Endothelial cell of hepatic sinusoid (primary cell): ENCODE data around the gene RFX1.

Experiments
- in situ Hi-C: cut with HindIII; loops from 2 replicates; pipeline ENCODE4 v1.10.0; 2017; ENCODE audit warnings: low sequenced_read_pairs

The RFX1 gene

DNA sequence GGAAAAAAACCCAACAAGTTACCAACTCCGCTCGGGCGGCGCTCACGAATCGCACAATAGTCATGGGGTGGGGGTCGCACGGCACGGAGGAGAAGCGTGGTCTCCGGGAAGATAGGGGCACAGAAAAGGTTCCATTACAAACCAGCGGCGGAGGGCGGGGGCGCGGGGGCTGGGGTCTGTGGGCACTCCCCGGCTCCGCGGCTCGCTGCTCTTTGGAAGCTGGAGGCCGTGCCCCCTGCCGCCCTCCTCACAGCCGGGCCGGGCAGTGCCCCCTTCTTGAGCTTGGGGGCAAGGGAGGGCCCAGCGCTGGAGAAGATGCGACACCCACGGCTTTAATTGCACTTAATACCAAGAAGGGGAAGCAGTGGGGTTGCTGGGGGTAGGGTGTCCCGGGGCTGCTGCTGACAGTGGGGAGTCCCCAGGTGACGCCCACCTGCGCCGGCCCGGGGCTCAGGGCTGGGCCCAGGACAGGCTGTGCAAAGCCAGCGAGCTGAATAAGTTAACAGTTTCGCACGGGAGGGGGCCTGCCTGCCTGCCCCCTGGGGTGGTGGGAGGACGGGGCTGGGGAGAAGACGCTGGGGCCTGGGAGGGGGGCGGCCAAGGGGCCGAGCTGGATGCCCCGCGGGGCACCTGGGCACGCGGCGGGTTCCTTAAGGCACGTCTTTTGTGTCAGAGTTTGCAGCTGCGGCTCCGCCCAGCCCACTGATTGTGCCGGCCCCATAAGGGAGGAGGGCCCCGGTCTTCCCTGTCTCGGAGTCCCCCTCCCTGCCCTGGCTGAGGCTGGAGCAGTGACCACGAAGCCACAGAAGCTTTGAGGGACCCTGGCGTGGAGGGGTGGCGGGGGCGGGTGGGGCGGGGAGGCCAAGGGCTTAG lies 44.1 kb downstream of the RFX1 start:
- in situ Hi-C loops, result no loop called here

DNA sequence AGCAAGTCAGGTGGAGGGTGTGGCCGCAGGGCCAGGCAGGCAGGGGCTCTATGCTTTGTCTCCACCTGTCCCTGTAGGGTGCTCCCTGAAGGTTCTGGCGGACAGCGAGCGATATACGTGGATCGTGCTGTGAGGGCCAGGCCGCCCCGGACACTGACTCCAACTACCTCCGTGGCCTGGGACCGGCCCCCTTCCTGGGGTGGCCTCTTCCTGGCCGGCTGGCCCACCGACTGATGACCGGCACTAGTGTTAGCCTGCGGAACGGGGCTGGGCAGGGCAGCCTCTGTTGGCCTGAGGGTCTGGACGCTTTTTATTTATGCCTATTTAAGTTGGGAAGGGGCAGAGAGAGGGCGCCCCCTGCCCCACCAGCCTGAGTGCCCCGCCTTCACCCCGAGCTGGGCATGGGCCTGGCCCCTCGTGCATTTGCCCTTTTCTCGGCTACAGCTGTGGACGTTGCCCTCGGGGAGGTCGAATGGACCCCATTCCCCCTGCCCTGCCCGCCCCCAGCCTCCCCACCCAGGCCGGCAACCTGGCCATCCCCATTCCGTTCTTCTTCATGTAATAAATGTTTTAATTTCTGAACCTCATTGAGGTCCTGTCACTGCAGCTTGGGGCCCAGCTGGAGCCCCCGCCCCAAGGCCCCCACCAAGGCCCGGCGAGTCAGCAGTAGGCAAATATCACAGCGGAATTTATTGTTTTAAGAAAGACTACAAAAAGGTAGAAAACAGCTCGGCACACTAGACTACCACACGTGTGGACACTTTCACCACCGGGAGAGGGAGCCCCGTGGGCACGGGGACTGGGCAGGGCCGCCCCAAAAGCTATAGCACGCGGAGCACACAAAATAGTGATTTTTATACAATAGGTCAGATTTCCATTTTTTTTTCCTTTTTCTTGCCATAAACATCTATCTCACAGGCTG lies 45.0 kb downstream of the RFX1 start:
- in situ Hi-C loops, result no loop called here

DNA sequence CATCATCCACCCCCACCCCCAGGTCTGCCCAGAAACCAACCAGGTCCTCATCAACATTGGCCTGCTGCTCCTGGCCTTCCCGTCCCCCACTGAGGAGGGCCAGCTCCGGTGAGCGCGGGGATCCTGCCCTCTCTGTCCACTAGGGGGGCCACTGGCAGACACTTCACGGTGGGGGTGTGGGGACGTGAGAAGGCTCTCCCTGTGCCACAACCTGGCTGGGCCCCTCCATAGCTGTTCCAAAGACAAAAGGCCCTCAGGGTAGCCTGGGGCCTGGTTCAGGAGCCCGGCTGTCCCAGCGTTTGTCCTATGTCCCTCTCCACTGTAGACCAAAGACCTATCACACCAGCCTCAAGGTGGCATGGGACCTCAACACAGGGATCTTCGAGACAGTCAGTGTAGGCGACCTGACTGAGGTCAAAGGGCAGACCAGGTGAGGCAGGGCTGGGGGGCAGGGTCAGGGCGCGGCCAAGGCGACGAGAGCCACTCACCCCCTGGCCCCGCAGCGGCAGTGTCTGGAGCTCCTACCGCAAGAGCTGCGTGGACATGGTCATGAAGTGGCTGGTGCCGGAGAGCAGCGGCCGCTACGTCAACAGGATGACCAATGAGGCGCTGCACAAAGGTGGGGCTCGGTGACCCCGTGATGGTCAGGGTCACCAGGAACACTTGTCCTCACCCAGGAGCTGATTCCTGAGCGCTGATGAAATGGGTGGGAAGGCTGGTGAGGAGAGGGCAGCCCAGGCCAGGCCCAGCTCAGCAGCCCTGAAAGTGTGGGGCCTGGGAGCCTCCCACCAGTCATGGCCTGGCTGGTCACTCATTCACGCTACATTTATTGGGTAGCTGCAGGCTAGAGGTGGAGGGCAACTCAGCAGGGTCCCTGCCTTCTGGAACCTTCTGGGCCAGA lies 45.9 kb downstream of the RFX1 start:
- in situ Hi-C loops, result no loop called here

DNA sequence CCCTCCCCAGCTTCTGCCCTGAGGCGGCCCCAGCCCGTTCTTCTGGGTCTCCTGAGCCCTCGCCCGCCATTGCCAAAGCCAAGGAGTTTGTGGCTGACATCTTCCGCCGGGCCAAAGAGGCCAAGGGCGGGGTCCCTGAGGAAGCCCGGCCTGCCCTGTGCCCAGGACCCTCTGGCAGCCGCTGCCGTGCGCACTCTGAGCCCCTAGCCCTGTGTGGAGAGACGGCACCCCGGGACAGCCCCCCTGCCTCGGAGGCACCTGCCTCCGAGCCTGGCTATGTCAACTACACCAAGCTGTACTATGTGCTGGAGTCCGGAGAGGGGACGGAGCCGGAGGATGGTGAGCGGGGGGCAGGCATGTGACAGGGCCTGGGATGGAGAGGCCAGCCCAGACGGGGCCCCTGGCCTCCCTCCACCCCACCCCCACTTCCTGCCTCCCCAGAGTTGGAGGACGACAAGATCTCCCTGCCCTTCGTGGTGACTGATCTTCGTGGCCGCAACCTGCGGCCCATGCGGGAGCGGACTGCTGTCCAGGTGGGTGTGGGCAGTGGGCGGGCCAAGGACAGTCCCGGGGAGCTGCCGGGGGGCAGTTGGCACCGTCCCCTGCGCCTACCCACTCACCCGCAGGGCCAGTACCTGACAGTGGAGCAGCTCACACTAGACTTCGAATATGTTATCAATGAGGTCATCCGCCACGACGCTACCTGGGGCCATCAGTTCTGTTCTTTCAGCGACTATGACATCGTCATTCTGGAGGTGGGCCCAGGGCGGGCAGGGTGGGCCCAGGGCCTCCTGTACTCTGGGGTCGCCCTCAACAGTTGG lies 46.8 kb downstream of the RFX1 start:
- in situ Hi-C loops, result no loop called here

DNA sequence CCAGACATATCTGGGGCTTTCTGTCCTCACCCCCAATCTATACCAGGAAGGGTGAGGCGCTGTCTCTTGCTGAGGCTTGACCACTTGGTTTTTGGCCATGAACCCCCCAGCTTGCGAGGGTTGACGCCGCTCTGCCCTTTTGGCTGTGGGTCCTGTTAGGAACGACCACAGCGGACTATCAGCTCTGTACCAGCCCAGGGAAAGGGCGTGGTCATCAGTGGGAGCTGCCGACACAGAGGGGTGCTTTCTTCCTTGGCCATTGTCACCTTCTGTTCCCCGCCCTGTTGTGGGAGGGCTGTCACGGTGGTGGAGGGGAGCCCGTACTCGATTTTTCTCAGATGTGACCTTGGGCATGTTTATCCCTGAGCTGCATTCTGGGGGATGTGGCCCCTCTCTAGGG lies 48.1 kb downstream of the RFX1 start:
- in situ Hi-C loops, result no loop called here

DNA sequence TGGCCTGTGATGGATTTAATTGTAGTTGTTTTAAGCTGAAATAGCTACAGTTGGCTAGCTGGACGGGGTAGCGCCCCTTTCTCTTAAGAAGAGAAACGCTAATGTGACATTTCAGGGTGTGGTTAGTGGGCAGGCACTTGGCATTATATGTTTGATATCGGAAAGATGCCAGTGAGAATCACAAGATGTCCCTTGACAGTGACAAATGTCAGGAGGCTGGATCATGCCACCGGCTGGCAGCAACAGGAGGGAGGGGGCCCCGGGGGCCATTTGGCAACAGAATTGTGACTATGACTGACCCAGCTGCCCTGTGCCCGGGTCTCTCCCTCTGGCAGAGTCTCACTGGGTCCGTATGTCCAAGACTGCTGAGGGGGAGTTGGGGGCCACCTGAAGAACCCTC lies 49.1 kb downstream of the RFX1 start:
- in situ Hi-C loops, result no loop called here

DNA sequence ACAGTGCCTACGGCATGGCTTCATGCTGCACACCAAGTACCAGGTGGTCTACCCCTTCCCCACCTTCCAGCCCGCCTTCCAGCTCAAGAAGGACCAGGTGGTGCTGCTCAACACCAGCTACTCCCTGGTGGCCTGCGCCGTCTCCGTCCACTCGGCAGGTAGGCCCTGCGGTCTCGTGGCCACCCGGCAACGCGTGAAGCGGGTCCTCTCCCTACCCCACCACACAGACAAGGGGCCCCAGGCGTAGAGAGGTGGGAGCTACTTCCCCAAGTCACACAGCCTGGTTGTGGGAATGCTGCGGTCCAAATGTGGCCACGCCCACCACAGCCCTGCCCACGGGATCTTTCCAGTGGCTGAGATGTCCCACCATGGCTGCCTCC lies 49.8 kb downstream of the RFX1 start:
- in situ Hi-C loops, result no loop called here

DNA sequence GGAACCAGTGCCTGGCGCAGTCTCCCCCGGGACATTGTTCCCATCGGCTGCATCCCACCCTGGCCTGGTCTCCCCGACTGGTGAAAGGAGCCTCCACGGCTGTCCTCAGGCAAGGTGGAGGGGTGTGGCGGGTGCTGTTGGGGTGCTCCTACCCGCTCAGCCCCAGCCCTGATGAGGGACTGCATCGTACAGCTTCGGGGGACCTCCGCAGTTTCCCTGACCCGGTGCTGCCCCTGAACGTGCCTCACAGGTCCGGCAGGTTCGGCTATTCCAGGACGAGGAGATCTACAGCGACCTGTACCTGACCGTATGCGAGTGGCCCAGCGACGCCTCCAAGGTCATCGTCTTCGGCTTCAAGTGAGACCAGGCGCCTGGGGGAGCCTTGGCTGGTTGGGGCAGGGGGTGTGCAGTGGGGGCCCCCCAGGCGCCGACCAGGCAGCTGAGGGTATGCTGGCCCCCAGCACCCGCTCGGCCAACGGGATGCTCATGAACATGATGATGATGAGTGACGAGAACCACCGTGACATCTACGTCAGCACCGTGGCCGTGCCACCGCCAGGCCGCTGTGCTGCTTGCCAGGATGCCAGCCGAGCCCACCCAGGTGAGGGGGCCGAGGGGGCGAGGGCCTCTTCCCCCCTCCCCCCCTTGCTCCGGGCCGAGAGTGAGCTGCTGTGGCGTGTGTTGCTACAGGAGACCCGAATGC lies 50.3 kb downstream of the RFX1 start:
- in situ Hi-C loops, result no loop called here

DNA sequence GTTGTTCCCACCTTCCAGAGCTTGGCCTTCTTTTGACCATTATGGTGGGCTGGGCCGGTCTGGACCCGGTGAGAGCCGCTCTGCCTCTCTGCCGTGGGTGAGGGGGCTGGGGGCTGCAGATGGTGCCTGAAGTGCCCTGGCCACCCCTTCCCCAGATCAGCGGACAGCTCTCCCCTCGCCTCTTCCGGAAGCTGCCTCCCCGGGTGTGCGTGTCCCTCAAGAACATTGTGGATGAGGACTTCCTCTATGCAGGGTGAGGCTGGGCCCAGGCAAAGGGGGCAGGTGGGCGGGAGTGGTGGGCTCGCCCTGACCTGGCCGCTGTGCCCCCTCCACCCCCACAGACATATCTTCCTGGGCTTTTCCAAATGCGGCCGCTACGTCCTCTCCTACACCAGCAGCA lies 51.9 kb downstream of the RFX1 start:
- in situ Hi-C loops, result loop anchor here (5.0 kb wide), 1 partner anchor 67 kb away; no protein-coding TSS in a partner anchor

DNA sequence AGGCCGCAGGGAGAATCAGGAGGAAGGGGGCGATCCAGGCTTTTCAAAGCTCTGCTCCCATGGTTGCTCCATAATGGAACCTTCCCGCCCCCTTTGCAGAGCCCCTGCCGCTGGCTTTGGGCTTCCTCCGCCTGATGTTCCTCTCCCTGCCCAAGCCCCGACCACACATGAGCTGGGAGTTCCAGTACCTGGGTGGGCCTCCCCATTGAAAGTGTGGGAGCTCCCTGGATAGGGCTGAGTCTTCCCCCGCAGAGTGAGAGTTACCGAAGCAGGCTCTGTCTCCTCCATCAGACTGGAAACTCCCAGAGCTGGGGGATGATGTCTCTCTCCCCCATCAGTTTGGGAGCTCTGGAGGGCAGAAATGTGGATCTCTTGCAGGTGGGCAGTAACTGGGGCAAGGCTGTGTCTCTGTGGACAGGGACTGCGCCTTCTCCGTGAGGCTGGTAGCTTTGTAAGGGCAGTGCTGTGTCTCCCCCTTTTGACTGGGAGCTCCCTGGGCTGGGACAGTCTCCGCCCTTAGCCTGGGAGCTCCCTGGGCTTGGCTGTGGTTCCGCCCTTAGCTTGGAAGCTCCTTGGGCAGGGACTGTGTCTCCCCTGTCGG lies 53.1 kb downstream of the RFX1 start:
- in situ Hi-C loops, result loop anchor here (5.0 kb wide), 1 partner anchor 66 kb away; no protein-coding TSS in a partner anchor

DNA sequence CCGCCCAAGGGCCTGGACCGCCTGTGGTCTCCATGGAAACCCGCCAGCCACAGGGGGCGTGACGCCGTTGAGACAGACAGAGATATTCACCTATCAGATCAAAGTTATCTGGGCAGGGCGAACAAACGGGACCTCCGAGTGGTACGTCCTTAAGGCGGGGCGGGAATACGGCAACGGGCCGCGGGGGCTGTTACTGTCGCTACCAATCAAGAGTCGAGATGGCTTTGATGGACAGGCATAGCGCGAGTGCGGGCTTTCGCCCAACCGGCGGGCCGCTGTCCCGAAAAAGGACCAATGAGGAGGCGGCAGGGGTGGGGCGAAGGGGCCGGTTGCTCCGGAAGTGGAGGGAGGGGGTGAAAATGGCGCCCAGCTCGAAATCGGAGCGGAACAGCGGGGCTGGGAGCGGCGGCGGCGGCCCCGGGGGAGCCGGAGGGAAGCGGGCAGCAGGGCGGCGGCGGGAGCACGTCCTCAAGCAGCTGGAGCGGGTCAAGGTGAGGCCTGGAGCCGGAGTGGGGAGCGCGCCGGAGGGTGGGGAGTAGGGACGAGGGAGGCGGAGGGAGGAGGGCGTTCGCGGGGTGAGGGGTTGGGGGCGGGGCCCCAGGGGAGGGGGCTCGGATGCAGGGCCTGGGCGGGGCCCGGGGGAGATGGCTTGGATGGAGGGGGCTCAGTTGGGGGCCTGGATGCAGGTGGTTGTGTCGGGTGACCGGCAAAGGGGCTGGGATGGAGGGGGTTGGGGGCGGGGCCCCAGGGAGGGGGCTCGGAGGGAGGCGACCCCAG lies 53.8 kb downstream of the RFX1 start, which contains the start of gene DCAF15:
TSS of gene DCAF15 (plus strand) at position 356 of the 777 bp plus-strand sequence. CDS start at position 360, 4 bp downstream.
- in situ Hi-C loops, result loop anchor here (5.0 kb wide), 1 partner anchor 65 kb away; no protein-coding TSS in a partner anchor

DNA sequence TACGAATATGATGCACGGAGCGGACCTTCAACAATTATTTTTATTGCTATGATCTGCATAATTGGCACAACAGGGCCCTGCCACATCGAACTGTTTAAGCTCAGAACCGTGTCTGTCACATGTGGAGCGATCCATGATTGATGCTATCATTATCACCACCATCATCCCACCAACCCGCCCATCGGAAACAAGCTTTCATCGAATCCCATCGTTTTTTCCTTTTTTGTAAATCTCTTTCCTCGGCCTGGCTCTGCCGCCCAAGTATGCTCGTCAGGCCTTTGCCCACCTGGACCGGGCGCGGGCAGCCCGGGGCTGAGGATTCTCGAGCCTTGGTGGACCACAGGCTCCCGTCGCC lies 54.3 kb downstream of the RFX1 start:
- in situ Hi-C loops, result loop anchor here (5.0 kb wide), 1 partner anchor 64 kb away; no protein-coding TSS in a partner anchor

DNA sequence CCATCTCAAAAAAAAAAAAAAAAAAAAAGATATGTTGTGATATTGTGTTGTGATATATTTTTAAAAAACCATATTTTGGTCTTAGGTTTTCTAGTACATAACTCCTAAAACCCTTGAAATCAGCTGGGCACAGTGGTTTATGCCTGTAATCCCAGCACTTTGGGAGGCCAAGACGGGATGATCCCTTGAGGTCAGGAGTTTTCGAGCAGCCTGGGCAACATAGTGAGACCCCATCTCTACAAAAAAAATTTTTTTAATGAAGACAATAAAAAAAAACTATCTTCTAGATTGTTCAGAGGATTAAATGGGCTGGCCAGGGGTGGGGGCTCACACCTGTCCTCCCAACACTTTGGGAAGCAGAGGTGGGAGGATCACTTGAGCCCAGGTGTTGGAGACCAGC lies 55.1 kb downstream of the RFX1 start:
- in situ Hi-C loops, result loop anchor here (5.0 kb wide), 1 partner anchor 64 kb away; no protein-coding TSS in a partner anchor

DNA sequence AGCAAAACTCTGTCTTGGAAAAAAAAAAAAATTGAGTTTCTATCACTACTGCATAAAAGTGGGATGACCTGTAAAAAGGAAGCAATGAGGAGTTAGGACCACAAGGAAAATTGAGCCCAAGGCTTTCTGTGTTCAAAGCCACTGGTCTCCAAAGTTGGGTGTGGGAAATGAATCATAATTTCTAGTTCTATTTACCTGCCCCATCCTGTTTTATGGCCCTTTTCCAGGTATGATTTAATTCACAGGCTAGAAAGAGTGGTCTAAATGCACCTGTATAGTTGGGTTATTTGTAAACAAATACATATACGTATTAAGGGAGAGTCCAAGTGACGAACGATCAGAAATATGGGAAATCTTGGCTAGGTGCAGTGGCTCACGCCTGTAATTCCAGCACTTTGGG lies 59.7 kb downstream of the RFX1 start:
- in situ Hi-C loops, result no loop called here

DNA sequence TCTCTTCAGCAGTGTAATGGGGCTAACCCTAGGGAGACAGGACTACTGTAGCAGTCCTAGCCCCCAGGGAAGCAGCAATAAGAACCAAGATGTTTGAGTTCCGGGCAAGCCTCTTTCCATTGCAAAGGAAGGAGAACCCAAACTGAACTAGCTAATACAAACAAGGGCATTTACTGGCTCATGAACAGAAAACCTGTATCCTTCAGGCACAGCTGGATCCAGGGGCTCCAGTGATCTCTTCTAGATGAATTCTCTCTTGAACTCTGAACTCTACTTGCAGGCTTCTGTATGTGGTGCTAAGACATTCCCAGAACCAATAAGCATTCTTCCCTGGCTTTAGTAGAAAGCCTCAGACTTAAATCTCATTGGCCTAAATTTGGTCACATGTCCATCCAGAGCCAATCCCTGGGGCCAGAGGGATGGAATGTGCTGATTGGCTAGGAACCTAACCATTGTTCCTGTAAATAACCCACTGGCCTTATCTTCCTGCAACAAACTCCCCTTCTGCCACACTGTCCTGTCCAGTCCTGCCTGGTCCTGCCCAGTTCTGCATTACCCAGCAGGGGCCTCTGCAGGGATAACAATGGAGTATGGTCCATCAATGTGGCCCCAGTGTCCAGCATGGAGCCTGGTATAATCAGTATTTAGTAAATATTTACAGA lies 64.0 kb downstream of the RFX1 start:
- in situ Hi-C loops, result no loop called here

DNA sequence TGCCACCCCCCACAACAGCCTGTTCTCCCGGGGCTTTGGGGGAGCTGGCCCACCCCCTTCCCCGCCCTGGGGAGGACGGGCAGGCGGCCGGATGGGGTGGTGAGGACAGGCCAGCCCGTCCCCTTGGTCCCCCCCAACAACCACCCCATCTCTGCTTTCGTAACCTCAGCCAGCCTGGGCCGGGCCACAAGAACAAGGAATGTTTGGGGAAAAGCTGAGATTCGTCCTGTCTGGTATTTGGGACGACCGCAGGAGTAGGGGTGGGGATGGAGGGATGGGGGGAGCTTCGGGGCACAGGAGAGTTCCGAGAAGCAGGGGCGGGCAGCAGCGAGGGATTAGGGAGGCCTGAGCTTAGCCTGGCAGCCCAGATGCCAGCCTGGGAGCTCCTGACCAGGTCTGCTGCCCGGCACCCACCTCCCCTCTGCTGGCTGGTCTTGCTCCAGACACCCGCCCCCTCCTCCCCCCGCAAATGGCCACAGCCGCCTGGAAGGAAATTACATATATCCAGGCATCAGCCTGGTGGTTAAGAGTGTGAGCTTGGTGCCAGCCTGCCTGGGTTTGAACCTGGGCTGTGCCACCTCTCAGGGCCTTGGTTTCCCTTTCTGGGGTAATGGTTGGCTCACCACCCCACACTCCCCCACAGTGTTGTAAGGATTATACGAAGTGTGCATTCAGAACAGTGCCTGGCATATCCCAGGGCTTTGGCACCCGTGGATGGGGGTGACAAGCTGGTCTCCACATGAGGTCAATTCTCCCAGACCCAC lies 67.6 kb downstream of the RFX1 start, which contains the start of gene PODNL1:
TSS of gene PODNL1 (minus strand) at position 117 of the 764 bp plus-strand sequence. CDS start 236 bp downstream, outside the sequence.
- in situ Hi-C loops, result no loop called here
